Activated CD8-positive, alpha-beta memory T cell treated with anti-CD3 and anti-CD28 coated beads, Interleukin-2, amount 50 U/mL, for 48 hours (primary cell): ENCODE data around the gene BEND3.
"Not testable (repeated sequence)": the region's sequence is repeated elsewhere in the genome, so short reads cannot be mapped to it uniquely, and the experiment has no call there.

ENCODE experiments used
- DNase-seq: peaks from one replicate; pipeline ENCODE4 v3.0.0-alpha.2; 2020

The BEND3 gene

DNA sequence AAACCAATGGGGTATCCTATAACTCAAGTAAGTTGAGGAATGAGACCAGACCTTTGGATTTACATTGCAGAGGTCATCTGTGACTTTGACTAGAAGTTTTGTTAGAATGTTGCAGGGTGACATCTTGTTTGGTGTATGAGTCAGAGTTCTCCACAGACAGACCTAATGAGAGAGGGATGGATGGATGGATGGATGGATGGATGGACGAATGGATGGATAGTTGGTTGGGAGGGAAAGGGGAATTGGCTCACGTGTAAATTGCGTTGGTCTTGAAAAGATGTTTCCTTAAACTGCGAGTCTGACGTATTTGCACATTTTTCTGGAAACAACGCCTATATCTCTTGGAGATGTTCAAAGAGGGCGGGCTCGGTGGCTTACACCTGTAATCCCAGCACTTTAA lies 88.3 kb downstream of the BEND3 start:
- no peak for DNase-seq

DNA sequence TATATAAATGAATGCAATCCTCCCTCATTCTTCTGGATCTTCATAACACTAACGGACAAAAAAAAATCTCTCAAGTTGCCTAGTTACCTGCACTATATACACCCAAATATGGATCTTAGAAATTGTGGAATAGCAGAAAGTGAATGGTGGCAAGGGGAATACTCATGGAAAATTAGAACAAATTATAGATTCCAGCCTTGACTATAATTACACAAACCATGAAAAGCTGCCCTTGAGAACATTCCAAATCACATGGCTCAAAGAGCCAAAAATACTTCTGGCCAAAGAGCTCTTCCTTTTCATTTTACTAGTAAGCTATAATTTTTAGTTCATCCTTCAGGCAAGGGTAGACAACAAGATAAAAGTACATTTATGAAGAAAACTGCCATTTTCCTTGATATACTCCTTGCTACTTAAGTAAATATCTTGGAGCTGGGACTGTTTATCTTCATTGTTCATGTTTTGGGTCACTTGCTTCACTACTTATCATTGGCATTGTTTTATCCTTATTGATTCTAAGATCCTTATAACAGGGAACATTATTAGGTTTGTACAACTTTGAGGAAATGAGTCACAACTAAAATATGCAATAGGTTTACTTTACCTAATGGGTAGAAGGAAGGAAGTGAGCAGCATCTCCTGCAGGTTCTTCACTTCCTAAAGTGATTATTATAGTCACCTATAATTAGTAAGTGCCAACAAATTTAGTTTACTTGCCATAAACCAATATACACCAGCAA lies 93.7 kb downstream of the BEND3 start:
- no peak for DNase-seq

DNA sequence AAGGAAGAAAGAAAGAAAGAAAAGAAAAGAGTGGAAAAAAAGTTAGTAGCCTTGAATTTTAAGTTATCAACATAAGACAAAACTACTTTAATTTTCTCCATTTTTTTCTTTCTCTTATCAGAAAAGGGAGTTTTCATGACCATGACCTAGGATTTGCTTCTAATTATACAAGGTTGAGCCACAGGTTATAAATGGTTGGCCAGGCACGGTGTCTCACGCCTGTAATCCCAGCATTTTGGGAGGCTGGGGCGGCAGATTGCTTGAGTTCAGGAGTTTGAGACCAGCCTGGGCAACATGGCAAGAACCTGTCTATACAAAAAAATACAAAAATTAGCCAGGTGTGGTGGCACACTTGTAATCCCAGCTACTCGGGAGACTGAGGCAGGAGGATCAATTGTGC lies 95.1 kb downstream of the BEND3 start:
- DNase-seq = no peak

DNA sequence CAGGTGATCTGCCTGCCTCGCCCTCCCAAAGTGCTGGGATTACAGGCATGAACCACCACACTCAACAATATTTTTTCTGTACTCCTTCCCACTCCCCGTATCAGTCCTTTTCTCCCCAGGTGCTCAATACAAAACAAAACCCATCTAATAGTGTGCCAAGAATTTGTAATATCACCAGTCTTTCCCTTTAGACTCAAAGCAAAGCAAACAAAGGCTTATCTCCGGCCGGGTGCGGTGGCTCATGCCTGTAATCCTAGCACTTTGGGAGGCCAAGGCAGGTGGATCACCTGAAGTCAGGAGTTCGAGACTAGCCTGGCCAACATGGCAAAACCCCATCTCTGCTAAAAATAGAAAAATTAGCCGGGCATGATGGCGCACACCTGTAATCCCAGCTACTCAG lies 95.7 kb downstream of the BEND3 start:
- not testable (repeated sequence) for DNase-seq

DNA sequence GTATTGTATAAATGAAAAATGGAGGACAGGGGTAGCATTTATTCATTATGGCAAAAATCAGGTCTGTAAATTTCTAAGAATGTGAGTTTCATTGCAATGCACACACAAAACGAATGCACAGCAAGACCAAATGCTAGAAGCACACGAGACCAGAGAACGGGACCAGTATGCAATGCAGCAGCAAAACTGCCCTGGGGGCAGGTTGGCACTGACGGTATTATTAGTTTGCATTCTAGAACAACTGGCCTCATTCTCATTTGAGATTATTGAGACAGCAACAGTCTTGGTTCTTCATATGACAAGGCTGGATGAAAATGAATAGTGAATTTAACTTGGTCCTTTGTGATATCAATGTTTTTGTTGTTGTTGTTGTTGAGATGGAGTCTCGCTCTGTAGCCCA lies 96.3 kb downstream of the BEND3 start:
- DNase-seq = no peak
